Measurements from ENCODE around the gene CCDC86.

Gene CCDC86

GRCh38 chr11:60890696-60891095 lies 48.8 kb downstream of the CCDC86 start:
- ATAC-seq (ENCODE audit: insufficient read depth, low read depth) (no peak), DNase-seq (no peak)
- no peak overlapping the region for H3K4me2 ChIP-seq (ENCODE audit: insufficient read depth, low read length)
- H2AFZ ChIP-seq (ENCODE audit: low read depth, low read length) = no peak overlapping the region
- no peaks in the 10 kb centered on the region for H3K4me1 ChIP-seq (ENCODE audit: insufficient read depth, low read length)
- no peaks in the 10 kb centered on the region for H3K9me3 ChIP-seq (ENCODE audit: insufficient read depth, low read length, severe bottlenecking)
- peaks cover 56% of the 10 kb centered on the region for H3K36me3 ChIP-seq (ENCODE audit: insufficient read depth, low read length)
- no peak for TF ChIP-seq EZH2 (IDR thresholded peaks at IDR 0.05; ENCODE audit: borderline replicate concordance, low read depth, low read length, severe bottlenecking)
- no peak for TF ChIP-seq CTCF (IDR thresholded peaks at IDR 0.05; ENCODE audit: borderline replicate concordance, extremely low read depth, low read length, poor library complexity, severe bottlenecking)
- peaks cover 12% of the 10 kb centered on the region; the same call in 1 of the 2 replicates for H4K20me1 ChIP-seq (ENCODE audit: insufficient read depth, low read length)
- H3K27me3 ChIP-seq (ENCODE audit: insufficient read depth, low read length, poor library complexity) = no peaks in the 10 kb centered on the region
- H3K9ac ChIP-seq (ENCODE audit: low read depth, low read length) = no peak overlapping the region
- H3K27ac ChIP-seq (ENCODE audit: low read length) = no peak overlapping the region
- no peak overlapping the region for H3K4me3 ChIP-seq (ENCODE audit: low read depth in 1 of 2, low read length in 2 of 2)
- H3K79me2 ChIP-seq (ENCODE audit: insufficient read depth, low read length) = no peaks in the 10 kb centered on the region

- Histone ChIP-seq H3K79me2 (ENCODE audit: insufficient read depth, low read length) (no peaks in the 10 kb centered on the region), H3K36me3 (ENCODE audit: insufficient read depth, low read length) (peaks cover 61% of the 10 kb centered on the region), H3K4me2 (ENCODE audit: insufficient read depth, low read length) (no peak overlapping the region), H4K20me1 (ENCODE audit: insufficient read depth, low read length) (peaks cover 12% of the 10 kb centered on the region; the same call in 1 of the 2 replicates), H3K9ac (ENCODE audit: low read depth, low read length) (no peak overlapping the region), H3K27me3 (ENCODE audit: insufficient read depth, low read length, poor library complexity) (no peaks in the 10 kb centered on the region), H3K9me3 (ENCODE audit: insufficient read depth, low read length, severe bottlenecking) (no peaks in the 10 kb centered on the region), H3K4me3 (ENCODE audit: low read depth in 1 of 2, low read length in 2 of 2) (no peak overlapping the region), H2AFZ (ENCODE audit: low read depth, low read length) (no peak overlapping the region), H3K4me1 (ENCODE audit: insufficient read depth, low read length) (no peaks in the 10 kb centered on the region), H3K27ac (ENCODE audit: low read length) (no peak overlapping the region)
- TF ChIP-seq CTCF (IDR thresholded peaks at IDR 0.05; ENCODE audit: borderline replicate concordance, extremely low read depth, low read length, poor library complexity, severe bottlenecking) (no peak), EZH2 (IDR thresholded peaks at IDR 0.05; ENCODE audit: borderline replicate concordance, low read depth, low read length, severe bottlenecking) (no peak)
- ATAC-seq (ENCODE audit: insufficient read depth, low read depth) (no peak), DNase-seq (no peak)
These were observed 49.3 kb downstream of the CCDC86 start for GRCh38 chr11:60891103-60891741.

GRCh38 chr11:60895687-60896086 lies 53.8 kb downstream of the CCDC86 start:
- Histone ChIP-seq H3K79me2 (ENCODE audit: insufficient read depth, low read length) (no peaks in the 10 kb centered on the region; the same call in 1 of the 2 replicates), H3K9me3 (ENCODE audit: insufficient read depth, low read length, severe bottlenecking) (no peaks in the 10 kb centered on the region), H3K9ac (ENCODE audit: low read depth, low read length) (no peak overlapping the region), H3K4me3 (ENCODE audit: low read depth in 1 of 2, low read length in 2 of 2) (no peak overlapping the region), H3K36me3 (ENCODE audit: insufficient read depth, low read length) (peaks cover 93% of the 10 kb centered on the region), H3K27ac (ENCODE audit: low read length) (no peak overlapping the region), H2AFZ (ENCODE audit: low read depth, low read length) (no peak overlapping the region), H3K27me3 (ENCODE audit: insufficient read depth, low read length, poor library complexity) (no peaks in the 10 kb centered on the region), H3K4me1 (ENCODE audit: insufficient read depth, low read length) (no peaks in the 10 kb centered on the region), H3K4me2 (ENCODE audit: insufficient read depth, low read length) (no peak overlapping the region), H4K20me1 (ENCODE audit: insufficient read depth, low read length) (peaks cover 20% of the 10 kb centered on the region; the same call in 1 of the 2 replicates)
- no peak for TF ChIP-seq CTCF (IDR thresholded peaks at IDR 0.05; ENCODE audit: borderline replicate concordance, extremely low read depth, low read length, poor library complexity, severe bottlenecking)
- no peak for TF ChIP-seq EZH2 (IDR thresholded peaks at IDR 0.05; ENCODE audit: borderline replicate concordance, low read depth, low read length, severe bottlenecking)
- DNase-seq (no peak), ATAC-seq (ENCODE audit: insufficient read depth, low read depth) (no peak)
